Measurements from ENCODE around the gene DMTF1. TPM values are rescaled to one million over a fixed set of nuclear protein-coding genes. Genes with fewer than 3 reads are reported as not detected.

The DMTF1 gene
- total and polyA plus RNA-seq, 2 experiments from 2014 or later: 44.6 to 68.7 TPM

DNA sequence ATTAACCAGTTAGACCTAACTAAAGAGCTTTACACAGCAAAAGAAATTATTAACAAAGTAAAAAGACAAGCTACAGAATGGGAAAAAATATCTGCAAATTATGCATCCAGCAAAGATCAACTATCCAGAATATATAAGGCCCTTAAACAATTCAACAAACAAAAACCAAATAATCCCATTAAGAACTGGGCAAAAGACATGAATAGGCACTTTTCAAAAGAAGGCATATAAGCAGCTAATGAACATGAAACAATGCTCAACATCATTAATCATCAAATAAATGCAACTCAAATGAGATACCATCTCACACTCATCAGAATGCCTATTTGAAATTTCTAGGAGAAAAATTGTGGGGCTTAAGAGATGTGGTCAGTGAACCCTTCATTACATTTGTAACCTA is 15.0 kb upstream of the DMTF1 start:
- Histone ChIP-seq H3K27me3 (no peaks in the 10 kb centered on the region), H3K9me3 (ENCODE audit: low read depth) (no peaks in the 10 kb centered on the region), H3K4me3 (no peak overlapping the region), H3K27ac (no peak overlapping the region), H3K36me3 (no peaks in the 10 kb centered on the region), H3K4me1 (ENCODE audit: low read depth) (peaks cover 10% of the 10 kb centered on the region)
- TF ChIP-seq, protein P1, sequence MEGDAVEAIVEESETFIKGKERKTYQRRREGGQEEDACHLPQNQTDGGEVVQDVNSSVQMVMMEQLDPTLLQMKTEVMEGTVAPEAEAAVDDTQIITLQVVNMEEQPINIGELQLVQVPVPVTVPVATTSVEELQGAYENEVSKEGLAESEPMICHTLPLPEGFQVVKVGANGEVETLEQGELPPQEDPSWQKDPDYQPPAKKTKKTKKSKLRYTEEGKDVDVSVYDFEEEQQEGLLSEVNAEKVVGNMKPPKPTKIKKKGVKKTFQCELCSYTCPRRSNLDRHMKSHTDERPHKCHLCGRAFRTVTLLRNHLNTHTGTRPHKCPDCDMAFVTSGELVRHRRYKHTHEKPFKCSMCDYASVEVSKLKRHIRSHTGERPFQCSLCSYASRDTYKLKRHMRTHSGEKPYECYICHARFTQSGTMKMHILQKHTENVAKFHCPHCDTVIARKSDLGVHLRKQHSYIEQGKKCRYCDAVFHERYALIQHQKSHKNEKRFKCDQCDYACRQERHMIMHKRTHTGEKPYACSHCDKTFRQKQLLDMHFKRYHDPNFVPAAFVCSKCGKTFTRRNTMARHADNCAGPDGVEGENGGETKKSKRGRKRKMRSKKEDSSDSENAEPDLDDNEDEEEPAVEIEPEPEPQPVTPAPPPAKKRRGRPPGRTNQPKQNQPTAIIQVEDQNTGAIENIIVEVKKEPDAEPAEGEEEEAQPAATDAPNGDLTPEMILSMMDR (IDR thresholded peaks at IDR 0.05; ENCODE audit: low read depth, low read length): no peak
- DNase-seq (ENCODE audit: low read depth in 1 of 2, low spot score in 1 of 2): no peak

DNA sequence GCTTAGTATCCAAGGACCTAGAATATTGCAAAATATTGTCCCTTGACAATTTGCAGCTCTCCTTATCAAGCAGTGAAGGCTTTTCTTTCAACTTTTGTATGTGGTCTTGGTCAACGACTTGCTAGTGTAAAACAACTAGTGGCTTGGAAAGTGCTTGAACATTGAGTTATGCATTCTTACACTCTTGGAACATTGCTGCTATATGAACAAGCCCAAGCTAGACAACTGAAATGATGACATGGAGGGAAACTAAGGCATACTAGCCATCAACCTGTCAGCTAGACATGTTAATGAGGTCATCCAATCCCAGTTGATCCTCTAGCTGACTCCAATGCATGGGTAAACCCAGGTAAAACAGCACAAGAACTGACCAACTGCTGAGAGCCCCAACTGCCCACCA is 12.7 kb upstream of the DMTF1 start:
- no peak for DNase-seq (ENCODE audit: low read depth in 1 of 2, low spot score in 1 of 2)
- TF ChIP-seq, protein P1 (IDR thresholded peaks at IDR 0.05; ENCODE audit: low read depth, low read length): no peak
- Histone ChIP-seq H3K27me3 (no peaks in the 10 kb centered on the region), H3K36me3 (no peaks in the 10 kb centered on the region), H3K4me3 (no peak overlapping the region), H3K9me3 (ENCODE audit: low read depth) (no peaks in the 10 kb centered on the region), H3K27ac (no peak overlapping the region), H3K4me1 (ENCODE audit: low read depth) (peaks cover 10% of the 10 kb centered on the region)

DNA sequence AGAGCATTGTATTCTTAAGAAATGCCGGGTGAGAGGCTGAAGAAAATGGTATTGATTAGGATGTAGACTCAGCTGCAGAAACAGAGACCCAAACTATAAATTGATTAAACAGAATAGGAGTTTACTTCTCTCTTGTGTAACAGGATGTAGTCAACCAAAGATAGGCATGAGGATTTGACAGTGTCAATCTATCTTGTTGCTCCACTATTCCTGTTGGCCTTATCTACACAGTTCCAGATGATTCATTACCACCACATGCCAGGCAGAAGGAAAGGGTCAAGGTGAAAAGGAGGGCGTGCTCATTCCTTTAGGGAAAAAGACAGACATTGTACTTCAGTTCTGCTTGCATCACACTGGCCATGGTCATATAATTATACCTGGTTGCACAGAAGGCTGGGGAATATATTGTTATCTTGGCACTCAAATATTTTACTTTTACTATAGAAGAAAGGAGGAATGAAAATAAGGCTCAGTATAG is 11.9 kb upstream of the DMTF1 start:
- Histone ChIP-seq H3K36me3 (no peaks in the 10 kb centered on the region), H3K27me3 (no peaks in the 10 kb centered on the region), H3K9me3 (ENCODE audit: low read depth) (no peaks in the 10 kb centered on the region), H3K4me3 (no peak overlapping the region), H3K4me1 (ENCODE audit: low read depth) (peaks cover 10% of the 10 kb centered on the region), H3K27ac (no peak overlapping the region)
- DNase-seq (ENCODE audit: low read depth in 1 of 2, low spot score in 1 of 2): peak in 1 of 2 donors; percentile 29
- TF ChIP-seq, protein P1 (IDR thresholded peaks at IDR 0.05; ENCODE audit: low read depth, low read length): no peak

DNA sequence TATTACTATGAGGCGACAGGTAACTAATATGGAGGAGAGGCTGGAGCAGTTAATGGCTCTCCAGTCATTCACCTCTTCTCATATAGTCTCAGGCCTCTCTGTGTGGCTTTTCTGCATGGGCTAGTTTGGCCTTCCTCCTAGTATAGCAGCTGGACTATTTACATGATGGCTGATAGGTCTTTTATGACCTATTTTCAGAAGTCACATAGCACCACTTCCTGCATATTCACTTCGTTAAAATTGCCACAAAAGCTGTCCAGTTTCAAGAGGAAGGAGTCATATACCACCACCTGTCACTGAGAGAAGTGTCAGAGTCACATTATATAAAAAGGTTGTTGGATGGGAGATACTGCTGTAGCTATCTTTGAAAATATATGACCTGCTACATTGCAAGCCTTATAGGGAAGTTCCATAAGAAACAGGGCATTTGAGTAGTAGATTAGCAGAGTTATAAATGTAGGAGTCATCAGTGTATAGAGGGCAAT is 8.0 kb upstream of the DMTF1 start:
- no peak overlapping the region for H3K27ac ChIP-seq
- H3K9me3 ChIP-seq (ENCODE audit: low read depth): no peaks in the 10 kb centered on the region
- H3K4me3 ChIP-seq: no peak overlapping the region
- H3K4me1 ChIP-seq (ENCODE audit: low read depth): peaks cover 10% of the 10 kb centered on the region
- no peak for DNase-seq (ENCODE audit: low read depth in 1 of 2, low spot score in 1 of 2)
- TF ChIP-seq, protein P1 (IDR thresholded peaks at IDR 0.05; ENCODE audit: low read depth, low read length): no peak
- H3K36me3 ChIP-seq: no peaks in the 10 kb centered on the region
- no peaks in the 10 kb centered on the region for H3K27me3 ChIP-seq

DNA sequence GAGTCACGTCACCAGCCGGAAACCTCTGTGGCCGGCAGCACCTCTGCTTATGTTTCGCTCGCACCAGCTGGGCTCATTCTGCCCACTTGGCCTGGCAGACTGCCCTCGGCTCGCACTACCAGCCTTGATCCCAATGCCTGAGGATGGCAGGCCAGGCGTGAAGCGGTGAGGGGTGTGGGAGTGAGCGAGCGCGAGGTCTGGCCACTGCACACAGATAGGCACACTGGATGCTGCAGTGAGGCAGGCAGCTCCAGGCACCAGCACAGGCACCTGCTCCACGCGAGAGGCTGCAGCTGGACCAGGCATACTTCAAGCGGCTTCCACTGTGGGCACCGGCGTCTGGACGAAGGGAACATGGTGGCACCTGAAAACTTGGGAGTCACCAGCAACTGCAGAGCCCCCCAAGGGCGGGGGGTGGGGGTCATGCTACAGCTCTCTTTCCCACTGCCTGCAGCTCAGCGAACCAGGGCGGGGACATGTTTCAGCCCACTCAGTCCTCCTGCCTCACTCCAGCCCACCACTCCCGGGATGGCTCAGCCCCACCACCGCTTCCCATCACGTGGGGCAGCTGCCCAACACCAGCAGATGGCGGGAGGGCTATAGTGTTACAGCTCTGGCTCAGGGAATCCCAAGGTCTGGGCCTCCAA is 5.4 kb upstream of the DMTF1 start:
- Histone ChIP-seq H3K27ac (no peak overlapping the region), H3K4me3 (no peak overlapping the region), H3K4me1 (ENCODE audit: low read depth) (peaks cover 7% of the 10 kb centered on the region), H3K9me3 (ENCODE audit: low read depth) (no peaks in the 10 kb centered on the region), H3K27me3 (no peaks in the 10 kb centered on the region), H3K36me3 (no peaks in the 10 kb centered on the region)
- TF ChIP-seq, protein P1 (IDR thresholded peaks at IDR 0.05; ENCODE audit: low read depth, low read length): no peak
- DNase-seq (ENCODE audit: low read depth in 1 of 2, low spot score in 1 of 2): no peak

All from cardiac muscle cell (in vitro differentiated cells and primary cell).